Neural cell (in vitro differentiated cells): ENCODE results near the gene UBE2V1. TPM values are rescaled to one million over a fixed set of nuclear protein-coding genes. Genes with fewer than 3 reads are reported as not detected.

Source experiments
- H2AFZ ChIP-seq: fragments of 200-600, 300-800 bp; sonication (generic), shearing (Covaris generic); 2 replicates; pipeline ENCODE4 v1.6.0; 2014; ENCODE audit warnings: low read depth, mild to moderate bottlenecking, antibody characterized with exemption, low read length, moderate library complexity
- H3F3A ChIP-seq: fragments of 200-600 bp; shearing (Covaris generic); 2 replicates; pipeline ENCODE4 v1.6.1; 2016; ENCODE audit warnings: mild to moderate bottlenecking, moderate library complexity, mixed read lengths, antibody characterized with exemption, low read length; ENCODE audit not compliant: insufficient read depth, poor library complexity, severe bottlenecking
- H3K27ac ChIP-seq: fragments of 200-600, 300-800 bp; sonication (generic), shearing (Covaris generic); 2 replicates; pipeline ENCODE4 v1.5.1; 2014; ENCODE audit warnings: mild to moderate bottlenecking, low read length, moderate library complexity
- H3K27me3 ChIP-seq: fragments of 300-800, 200-600 bp; sonication (generic), shearing (Covaris generic); 2 replicates; pipeline ENCODE4 v1.6.0; 2014; ENCODE audit warnings: mild to moderate bottlenecking, low read depth, low read length, moderate library complexity; ENCODE audit not compliant: insufficient read depth
- H3K36me3 ChIP-seq: fragments of 300-800, 200-600 bp; sonication (generic), shearing (Covaris generic); 2 replicates; pipeline ENCODE4 v1.5.1; 2014; ENCODE audit warnings: mild to moderate bottlenecking, antibody characterized with exemption, low read length, moderate library complexity; ENCODE audit not compliant: insufficient read depth
- H3K4me2 ChIP-seq: fragments of 300-800, 200-600 bp; sonication (generic), shearing (Covaris generic); 2 replicates; pipeline ENCODE4 v1.6.0; 2014; ENCODE audit warnings: mild to moderate bottlenecking, low read length
- H3K4me3 ChIP-seq: fragments of 300-800, 200-600 bp; sonication (generic), shearing (Covaris generic); 2 replicates; pipeline ENCODE4 v1.5.1; 2014; ENCODE audit warnings: mild to moderate bottlenecking, low read length, moderate library complexity
- H3K79me2 ChIP-seq: fragments of 200-600 bp; shearing (Covaris generic); replicated peaks from 2 replicates; pipeline ENCODE4 v1.6.0; 2014; ENCODE audit warnings: mild to moderate bottlenecking, low read length, moderate library complexity; ENCODE audit not compliant: insufficient read depth
- H3K9ac ChIP-seq: fragments of 300-800, 200-600 bp; sonication (generic), shearing (Covaris generic); 2 replicates; pipeline ENCODE4 v1.6.1; 2016; ENCODE audit warnings: mild to moderate bottlenecking, low read length, mixed read lengths
- H3K9me2 ChIP-seq: fragments of 200-600 bp; shearing (Covaris generic); 2 replicates; pipeline ENCODE4 v1.6.1; 2016; ENCODE audit warnings: mild to moderate bottlenecking, low read length, mixed read lengths; ENCODE audit not compliant: insufficient read depth
- H3K9me3 ChIP-seq: fragments of 200-600, 300-800 bp; sonication (generic), shearing (Covaris generic); 2 replicates; pipeline ENCODE4 v1.6.1; 2016; ENCODE audit warnings: mild to moderate bottlenecking, mixed run types, low read length, moderate library complexity, mixed read lengths
- H4K20me1 ChIP-seq: fragments of 200-600 bp; shearing (Covaris generic); 2 replicates; pipeline ENCODE4 v1.6.1; 2016; ENCODE audit warnings: mild to moderate bottlenecking, mixed run types; ENCODE audit not compliant: insufficient read depth
- EP300 ChIP-seq: fragments of 450-650 bp; conservative IDR thresholded peaks from 2 replicates; pipeline ENCODE4 v1.6.1; 2014; ENCODE audit warnings: antibody characterized with exemption, mild to moderate bottlenecking, moderate library complexity; ENCODE audit not compliant: poor library complexity, severe bottlenecking
- EZH2 ChIP-seq: fragments of 200-600, 300-800 bp; shearing (Covaris generic), sonication (generic); IDR thresholded peaks from 2 replicates; pipeline ENCODE4 v1.6.1; 2014; ENCODE audit warnings: antibody characterized with exemption, low read length, borderline replicate concordance, mild to moderate bottlenecking; ENCODE audit not compliant: insufficient read depth, poor library complexity, severe bottlenecking
- MXI1 ChIP-seq: fragments of 450-650 bp; conservative IDR thresholded peaks from 2 replicates; pipeline ENCODE4 v1.6.1; 2014; ENCODE audit warnings: antibody characterized with exemption, mild to moderate bottlenecking; ENCODE audit not compliant: poor library complexity, severe bottlenecking
- POLR2AphosphoS5 ChIP-seq: IDR thresholded peaks from 2 replicates; pipeline ENCODE4 v1.6.1; 2012
- RAD21 ChIP-seq: fragments of 450-650 bp; conservative IDR thresholded peaks from 2 replicates; pipeline ENCODE4 v1.6.1; 2014; ENCODE audit warnings: antibody characterized with exemption, mild to moderate bottlenecking, moderate library complexity
- SMC3 ChIP-seq: fragments of 450-650 bp; conservative IDR thresholded peaks from 2 replicates; pipeline ENCODE4 v1.6.1; 2014; ENCODE audit warnings: antibody characterized with exemption, mild to moderate bottlenecking, moderate library complexity; ENCODE audit not compliant: poor library complexity
- TAF1 ChIP-seq: IDR thresholded peaks from 2 replicates; pipeline ENCODE4 v1.6.1; 2012; ENCODE audit warnings: low read depth
- polyA plus RNA-seq: library from polyadenylated mRNA; depleted of rRNA; stranded (reverse); fragments of >200 nt; gene quantifications from 2 replicates; pipeline ENCODE4 v1.2.3, GENCODE V29; 2014
- TF ChIP-seq, protein P1 (sequence below): fragments of 450-650 bp; IDR thresholded peaks from 2 replicates; pipeline ENCODE4 v1.5.1; 2014; ENCODE audit warnings: antibody characterized with exemption, mild to moderate bottlenecking, moderate library complexity; ENCODE audit not compliant: poor library complexity, severe bottlenecking
- TF ChIP-seq, protein P2 (sequence below): IDR thresholded peaks from 2 replicates; pipeline ENCODE4 v1.6.1; 2012; ENCODE audit warnings: borderline replicate concordance

The UBE2V1 gene
- polyA plus RNA-seq, 1 donor from 2014 or later, result 34.4 TPM

GRCh38 chr20:50128520-50128905 lies 15.6 kb upstream of the UBE2V1 start:
- peaks cover 4% of the 10 kb centered on the region for H3K36me3 ChIP-seq

GRCh38 chr20:50127587-50128519 lies 14.9 kb upstream of the UBE2V1 start:
- no peaks in the 10 kb centered on the region for H3F3A ChIP-seq
- H3K27me3 ChIP-seq, result no peaks in the 10 kb centered on the region
- H3K9me3 ChIP-seq, result no peaks in the 10 kb centered on the region
- H3K27ac ChIP-seq, result no peak overlapping the region
- H3K4me2 ChIP-seq, result no peak overlapping the region
- no peaks in the 10 kb centered on the region for H3K79me2 ChIP-seq
- H4K20me1 ChIP-seq, result no peaks in the 10 kb centered on the region
- H3K9ac ChIP-seq, result no peak overlapping the region
- no peak overlapping the region for H3K4me3 ChIP-seq
- TF ChIP-seq POLR2AphosphoS5, result no peak
- TF ChIP-seq TAF1, result no peak
- TF ChIP-seq EZH2, result no peak
- no peak for TF ChIP-seq MXI1
- TF ChIP-seq, protein P1, sequence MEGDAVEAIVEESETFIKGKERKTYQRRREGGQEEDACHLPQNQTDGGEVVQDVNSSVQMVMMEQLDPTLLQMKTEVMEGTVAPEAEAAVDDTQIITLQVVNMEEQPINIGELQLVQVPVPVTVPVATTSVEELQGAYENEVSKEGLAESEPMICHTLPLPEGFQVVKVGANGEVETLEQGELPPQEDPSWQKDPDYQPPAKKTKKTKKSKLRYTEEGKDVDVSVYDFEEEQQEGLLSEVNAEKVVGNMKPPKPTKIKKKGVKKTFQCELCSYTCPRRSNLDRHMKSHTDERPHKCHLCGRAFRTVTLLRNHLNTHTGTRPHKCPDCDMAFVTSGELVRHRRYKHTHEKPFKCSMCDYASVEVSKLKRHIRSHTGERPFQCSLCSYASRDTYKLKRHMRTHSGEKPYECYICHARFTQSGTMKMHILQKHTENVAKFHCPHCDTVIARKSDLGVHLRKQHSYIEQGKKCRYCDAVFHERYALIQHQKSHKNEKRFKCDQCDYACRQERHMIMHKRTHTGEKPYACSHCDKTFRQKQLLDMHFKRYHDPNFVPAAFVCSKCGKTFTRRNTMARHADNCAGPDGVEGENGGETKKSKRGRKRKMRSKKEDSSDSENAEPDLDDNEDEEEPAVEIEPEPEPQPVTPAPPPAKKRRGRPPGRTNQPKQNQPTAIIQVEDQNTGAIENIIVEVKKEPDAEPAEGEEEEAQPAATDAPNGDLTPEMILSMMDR, result no peak
- no peak for TF ChIP-seq EP300
- TF ChIP-seq RAD21, result no peak
- TF ChIP-seq, protein P2, sequence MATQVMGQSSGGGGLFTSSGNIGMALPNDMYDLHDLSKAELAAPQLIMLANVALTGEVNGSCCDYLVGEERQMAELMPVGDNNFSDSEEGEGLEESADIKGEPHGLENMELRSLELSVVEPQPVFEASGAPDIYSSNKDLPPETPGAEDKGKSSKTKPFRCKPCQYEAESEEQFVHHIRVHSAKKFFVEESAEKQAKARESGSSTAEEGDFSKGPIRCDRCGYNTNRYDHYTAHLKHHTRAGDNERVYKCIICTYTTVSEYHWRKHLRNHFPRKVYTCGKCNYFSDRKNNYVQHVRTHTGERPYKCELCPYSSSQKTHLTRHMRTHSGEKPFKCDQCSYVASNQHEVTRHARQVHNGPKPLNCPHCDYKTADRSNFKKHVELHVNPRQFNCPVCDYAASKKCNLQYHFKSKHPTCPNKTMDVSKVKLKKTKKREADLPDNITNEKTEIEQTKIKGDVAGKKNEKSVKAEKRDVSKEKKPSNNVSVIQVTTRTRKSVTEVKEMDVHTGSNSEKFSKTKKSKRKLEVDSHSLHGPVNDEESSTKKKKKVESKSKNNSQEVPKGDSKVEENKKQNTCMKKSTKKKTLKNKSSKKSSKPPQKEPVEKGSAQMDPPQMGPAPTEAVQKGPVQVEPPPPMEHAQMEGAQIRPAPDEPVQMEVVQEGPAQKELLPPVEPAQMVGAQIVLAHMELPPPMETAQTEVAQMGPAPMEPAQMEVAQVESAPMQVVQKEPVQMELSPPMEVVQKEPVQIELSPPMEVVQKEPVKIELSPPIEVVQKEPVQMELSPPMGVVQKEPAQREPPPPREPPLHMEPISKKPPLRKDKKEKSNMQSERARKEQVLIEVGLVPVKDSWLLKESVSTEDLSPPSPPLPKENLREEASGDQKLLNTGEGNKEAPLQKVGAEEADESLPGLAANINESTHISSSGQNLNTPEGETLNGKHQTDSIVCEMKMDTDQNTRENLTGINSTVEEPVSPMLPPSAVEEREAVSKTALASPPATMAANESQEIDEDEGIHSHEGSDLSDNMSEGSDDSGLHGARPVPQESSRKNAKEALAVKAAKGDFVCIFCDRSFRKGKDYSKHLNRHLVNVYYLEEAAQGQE, result no peak
- TF ChIP-seq SMC3, result no peak
- H3K36me3 ChIP-seq, result peaks cover 4% of the 10 kb centered on the region
- H3K9me2 ChIP-seq, result no peaks in the 10 kb centered on the region
- H2AFZ ChIP-seq, result no peak overlapping the region

More at GRCh38 chr20:50128520-50128905, 15.6 kb upstream of the UBE2V1 start:
- H3F3A ChIP-seq, result no peaks in the 10 kb centered on the region
- no peak overlapping the region for H3K9ac ChIP-seq
- H3K4me2 ChIP-seq, result no peak overlapping the region
- H3K4me3 ChIP-seq, result no peak overlapping the region
- no peak overlapping the region for H3K27ac ChIP-seq
- no peaks in the 10 kb centered on the region for H3K27me3 ChIP-seq
- H3K9me2 ChIP-seq, result no peaks in the 10 kb centered on the region
- H2AFZ ChIP-seq, result no peak overlapping the region
- no peaks in the 10 kb centered on the region for H3K79me2 ChIP-seq
- no peaks in the 10 kb centered on the region for H3K9me3 ChIP-seq
- no peaks in the 10 kb centered on the region for H4K20me1 ChIP-seq
- TF ChIP-seq TAF1 (no peak), MXI1 (no peak), EZH2 (no peak)
- TF ChIP-seq, protein P2, result no peak
